Cardiac fibroblast (primary cell): ENCODE results near the gene DNAH3.

Experiments used
- DNase-seq, 2 donors: peaks; one replicate each; pipeline versions ENCODE4 v3.0.0 to v3.0.0-alpha.2; 2010; ENCODE audit warnings: low read depth in 2 of 2
- H3K4me3 ChIP-seq, 2 donors: replicated peaks in 1 of 2; 1 replicate in 1 of 2; 2 replicates in 1 of 2; pipeline ENCODE4 v1.5.1; 2011; ENCODE audit warnings: low read depth in 2 of 2, low read length in 2 of 2, mild to moderate bottlenecking in 2 of 2, moderate library complexity in 1 of 2
- CTCF ChIP-seq: IDR thresholded peaks from one replicate; pipeline ENCODE4 v1.5.1; 2011; ENCODE audit warnings: low read depth, mild to moderate bottlenecking, low read length, inconsistent platforms

Gene DNAH3

DNA sequence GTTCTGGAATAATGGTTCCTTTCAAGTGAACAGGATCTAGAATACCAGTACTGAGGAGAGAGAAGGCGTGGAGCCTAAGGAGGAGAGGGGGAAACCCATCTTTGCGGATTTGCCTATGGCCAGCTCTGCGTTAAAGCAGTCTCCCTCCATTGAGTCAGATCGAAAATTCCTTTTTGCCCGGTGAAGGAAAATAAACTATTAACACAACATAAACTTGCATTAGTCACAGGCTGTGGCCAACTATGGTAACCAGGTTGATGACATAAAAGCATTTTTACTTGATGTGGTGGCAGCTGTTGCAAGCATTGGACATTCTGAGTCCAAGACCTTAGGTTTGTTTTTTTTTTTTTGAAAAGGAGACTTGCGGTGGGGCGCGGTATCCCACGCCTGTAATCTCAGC is 16.7 kb upstream of the DNAH3 start:
- H3K4me3 ChIP-seq = no peak overlapping the region
- DNase-seq = peak in 1 of 2 donors; percentile 97
- TF ChIP-seq CTCF = no peak

DNA sequence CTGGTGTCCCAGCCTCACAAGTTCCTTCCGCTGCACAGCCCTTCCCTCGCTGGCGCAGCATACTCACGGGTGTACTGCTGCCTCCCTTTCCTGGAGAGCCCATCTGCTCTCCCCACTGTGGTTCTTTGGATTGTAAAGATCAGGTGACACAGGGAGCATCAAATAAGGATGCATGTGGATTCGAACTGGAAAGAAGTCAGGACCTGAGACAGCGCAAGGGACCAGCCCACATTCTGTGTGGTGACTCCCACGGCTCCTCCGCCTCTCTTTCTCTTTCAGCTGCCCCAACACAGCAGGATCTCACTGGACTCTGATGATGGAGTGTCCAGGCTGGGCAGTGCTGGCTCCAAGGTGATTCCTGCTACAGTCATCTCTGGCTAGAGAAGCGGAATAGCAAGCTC is 15.9 kb upstream of the DNAH3 start:
- DNase-seq = no peak
- no peak for TF ChIP-seq CTCF
- no peak overlapping the region for H3K4me3 ChIP-seq

DNA sequence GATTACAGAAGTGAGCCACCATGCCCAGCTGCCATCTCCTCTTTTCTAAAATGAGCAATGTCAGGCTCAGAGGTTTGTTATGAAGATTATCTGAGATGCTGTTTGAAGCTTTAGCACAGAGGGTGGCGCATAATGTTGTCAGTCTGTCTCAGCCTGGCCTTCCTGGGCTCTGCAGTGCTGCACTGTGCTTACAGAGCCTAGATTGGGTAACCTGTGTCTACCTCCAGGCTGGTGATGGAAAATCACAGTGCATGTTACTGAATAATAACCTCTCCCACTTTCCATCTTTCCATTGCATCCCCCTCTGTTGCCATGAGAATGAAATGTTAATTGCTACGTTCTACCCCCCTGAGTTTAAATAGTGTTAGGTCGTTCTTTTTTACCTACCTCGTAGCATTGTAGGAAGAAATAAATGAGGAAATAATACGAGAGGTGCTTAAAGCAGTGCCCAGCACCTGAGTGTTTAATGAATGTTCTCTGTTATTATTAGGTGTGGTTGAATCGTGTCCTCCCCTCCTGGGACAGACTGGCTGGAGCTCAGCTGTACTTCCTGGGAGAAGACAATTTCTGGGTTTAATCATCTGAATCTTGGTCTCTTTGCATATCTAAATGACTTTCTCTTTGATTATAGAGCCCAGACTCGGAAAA is 14.0 kb upstream of the DNAH3 start:
- no peak overlapping the region for H3K4me3 ChIP-seq
- no peak for TF ChIP-seq CTCF
- no peak for DNase-seq

GRCh38 chr16:21163576-21163975 is 12.9 kb upstream of the DNAH3 start:
- TF ChIP-seq CTCF = no peak
- no peak overlapping the region for H3K4me3 ChIP-seq

GRCh38 chr16:21162661-21163151 is 12.1 kb upstream of the DNAH3 start:
- DNase-seq = peak in 1 of 2 donors; percentile 78
- no peak for TF ChIP-seq CTCF
- H3K4me3 ChIP-seq = no peak overlapping the region

More at GRCh38 chr16:21163576-21163975, 12.9 kb upstream of the DNAH3 start:
- peak in 1 of 2 donors; percentile 37 for DNase-seq

GRCh38 chr16:21161211-21161610 is 10.6 kb upstream of the DNAH3 start:
- no peak for TF ChIP-seq CTCF
- DNase-seq = peak in 1 of 2 donors; percentile 24
- no peak overlapping the region for H3K4me3 ChIP-seq

DNA sequence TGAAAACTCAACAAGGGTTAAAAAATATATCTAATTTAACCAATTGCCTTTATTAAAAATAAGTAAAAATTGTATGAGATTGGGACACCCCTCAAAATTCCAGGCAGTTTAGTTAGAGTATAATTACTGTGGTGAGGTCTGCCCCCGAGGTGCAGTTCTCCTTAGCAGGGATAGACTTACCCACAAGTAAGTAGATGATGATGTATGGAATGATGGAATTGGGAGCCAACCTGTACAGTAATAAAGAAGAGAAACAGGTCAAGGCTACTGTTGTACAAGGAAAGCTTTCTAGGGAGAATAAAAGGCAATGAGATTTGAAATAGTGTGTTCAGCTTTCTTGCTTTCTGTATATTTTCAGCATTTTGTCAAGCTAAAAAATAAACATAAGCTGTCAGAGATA is 9.6 kb upstream of the DNAH3 start:
- TF ChIP-seq CTCF = no peak
- DNase-seq = no peak
- no peak overlapping the region for H3K4me3 ChIP-seq
